ACHN (cell line): ENCODE data around the gene TOMM40L.

Experiments
- DNase-seq: peaks from one replicate; pipeline ENCODE4 v3.0.0-alpha.2; 2015
- in situ Hi-C: cut with HindIII; loops from 2 replicates; pipeline ENCODE4 v1.10.0; 2017; ENCODE audit warnings: low sequenced_read_pairs, low pct_ligation_motif_present, low pct_unique_long_range_greater_than_20kb

The TOMM40L gene

DNA sequence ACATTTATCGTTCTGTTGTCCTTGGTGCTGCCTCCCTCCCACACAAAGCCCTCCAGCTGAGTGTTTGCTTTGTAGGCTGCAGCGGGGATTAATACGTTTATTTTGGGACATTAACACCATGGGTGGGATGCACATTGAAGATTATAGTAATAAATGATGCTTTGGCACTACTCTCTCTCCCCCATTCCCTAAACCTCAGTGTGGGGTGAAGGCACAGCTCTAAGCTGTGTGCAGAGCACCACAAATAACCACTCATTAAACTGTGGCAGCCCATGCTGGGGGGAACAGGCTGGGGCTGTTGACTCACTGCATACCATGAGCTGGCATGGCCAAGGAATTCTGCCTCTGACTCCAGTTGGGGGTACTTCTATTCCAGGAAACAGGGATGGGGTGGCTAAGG is 40.3 kb downstream of the TOMM40L start:
- peak; percentile 77 for DNase-seq
- in situ Hi-C loops: no loop called here

DNA sequence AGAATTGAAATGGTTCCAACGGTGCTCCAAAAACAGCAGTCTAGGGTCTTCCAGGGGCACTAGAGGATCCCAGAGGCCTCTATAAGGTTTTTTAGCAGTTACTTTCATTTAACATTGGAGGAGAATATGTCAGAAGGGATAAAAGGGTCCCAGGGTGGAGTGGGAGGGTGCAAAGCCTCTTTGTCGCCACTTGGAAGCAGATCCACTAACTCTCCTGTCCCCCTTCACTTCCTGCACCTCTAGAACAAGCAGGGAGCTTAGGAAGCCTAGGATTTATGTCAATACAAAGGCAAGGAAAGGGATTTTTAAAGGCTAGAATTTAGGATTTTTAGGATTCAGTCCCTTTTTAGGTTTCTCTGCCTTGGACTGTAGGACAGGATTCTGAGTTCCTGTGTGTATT is 41.0 kb downstream of the TOMM40L start:
- in situ Hi-C loops: no loop called here
- DNase-seq: no peak

DNA sequence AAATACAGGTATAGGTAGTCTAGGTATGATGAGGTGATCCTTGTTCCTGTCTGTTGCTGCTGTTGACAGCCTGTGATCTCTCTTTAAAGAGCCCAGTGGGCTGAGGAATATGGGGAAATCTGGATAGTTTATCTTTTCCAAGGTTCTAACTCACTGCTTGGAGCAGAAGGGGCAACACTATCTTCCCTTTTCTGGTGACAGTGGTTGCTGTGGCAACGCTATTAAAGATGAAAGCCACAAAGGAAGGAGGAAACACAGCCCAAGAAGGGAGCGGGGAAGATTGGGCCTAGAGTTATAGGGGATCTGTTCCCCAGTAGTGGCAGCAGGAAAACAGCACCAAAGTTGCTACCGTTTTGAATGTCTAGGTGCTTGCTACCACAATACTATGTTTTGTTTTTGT is 41.5 kb downstream of the TOMM40L start:
- DNase-seq: no peak
- in situ Hi-C loops: no loop called here

DNA sequence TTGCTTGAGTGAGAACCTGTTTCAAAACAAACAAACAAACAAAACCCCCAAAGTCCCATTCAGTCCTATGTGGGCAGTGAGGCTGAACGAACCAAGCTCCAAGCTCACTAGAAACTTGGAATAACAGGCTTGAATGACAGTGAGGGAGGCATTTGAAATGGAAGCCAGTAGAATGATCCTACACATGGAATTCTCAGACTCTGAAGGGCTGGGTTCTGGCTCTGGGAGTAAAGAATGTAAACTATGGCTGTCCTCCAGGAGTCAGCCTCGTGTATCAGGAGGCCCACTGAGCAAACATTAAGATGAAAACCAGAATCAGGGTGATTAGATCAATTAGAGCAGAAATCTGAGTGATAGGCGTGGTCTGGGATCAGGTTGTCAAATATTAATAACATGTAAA is 47.5 kb downstream of the TOMM40L start:
- in situ Hi-C loops: no loop called here
- DNase-seq: no peak

DNA sequence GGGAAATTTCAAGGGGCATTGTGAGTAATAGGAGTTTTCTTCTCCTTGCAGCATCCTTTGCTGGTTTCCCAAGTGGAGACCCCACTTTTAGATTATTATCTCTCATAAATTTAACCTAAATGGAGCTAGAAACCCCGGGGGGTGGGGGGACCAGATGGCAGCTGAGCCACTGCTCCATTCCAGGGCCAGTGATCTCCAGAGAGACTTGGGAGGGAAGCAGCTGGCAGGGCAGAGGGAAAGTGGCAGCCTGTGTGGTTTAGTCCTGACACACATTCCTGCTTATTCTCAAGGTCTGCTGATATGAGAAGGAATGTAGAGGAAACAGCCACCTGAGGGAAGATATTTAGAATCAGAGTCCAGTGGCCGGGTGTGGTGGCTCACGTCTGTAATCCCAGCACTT is 49.0 kb downstream of the TOMM40L start:
- DNase-seq: no peak
- in situ Hi-C loops: no loop called here
